Osteoblast (primary cell): ENCODE results near the gene CHRDL2. TPM values are rescaled to one million over a fixed set of nuclear protein-coding genes. Genes with fewer than 3 reads are reported as not detected.
A peak's percentile ranks its signal among the peaks of the same experiment; 100 is the strongest.

Experiments
- DNase-seq: peaks from one replicate; pipeline ENCODE4 v3.0.0; 2011; ENCODE audit warnings: low spot score, mixed read lengths; ENCODE audit not compliant: insufficient read length; ENCODE audit errors: missing footprints
- H2AFZ ChIP-seq: 2 replicates; pipeline ENCODE4 v1.6.0; 2011; ENCODE audit warnings: mild to moderate bottlenecking, low read length
- H3K27ac ChIP-seq: 2 replicates; pipeline ENCODE4 v1.5.1; 2011; ENCODE audit warnings: mild to moderate bottlenecking, low read depth, low read length, moderate library complexity
- H3K27me3 ChIP-seq: 2 replicates; pipeline ENCODE4 v1.6.0; 2012; ENCODE audit warnings: mild to moderate bottlenecking, control low read depth, inconsistent platforms, low read length, moderate library complexity; ENCODE audit not compliant: insufficient read depth
- H3K36me3 ChIP-seq: 2 replicates; pipeline ENCODE4 v1.5.1; 2011; ENCODE audit warnings: mild to moderate bottlenecking, low read length, control low read depth, moderate library complexity; ENCODE audit not compliant: insufficient read depth
- H3K4me1 ChIP-seq: 2 replicates; pipeline ENCODE4 v1.5.1; 2011; ENCODE audit warnings: mild to moderate bottlenecking, low read length, control low read depth, moderate library complexity; ENCODE audit not compliant: insufficient read depth
- H3K4me2 ChIP-seq: 2 replicates; pipeline ENCODE4 v1.6.0; 2011; ENCODE audit warnings: mild to moderate bottlenecking, low read length; ENCODE audit not compliant: insufficient read depth
- H3K4me3 ChIP-seq: fragments of 200-600 bp; sonication (generic); 3 replicates; pipeline ENCODE4 v1.5.1; 2012; ENCODE audit warnings: mild to moderate bottlenecking, low read length, inconsistent platforms; ENCODE audit not compliant: insufficient read depth
- H3K79me2 ChIP-seq: 2 replicates; pipeline ENCODE4 v1.6.0; 2012; ENCODE audit warnings: mild to moderate bottlenecking, low read length, control low read depth, inconsistent platforms; ENCODE audit not compliant: insufficient read depth
- H3K9me3 ChIP-seq: 2 replicates; pipeline ENCODE4 v1.5.1; 2011; ENCODE audit warnings: low read depth, low read length, control low read depth
- H4K20me1 ChIP-seq: 2 replicates; pipeline ENCODE4 v1.6.0; 2012; ENCODE audit warnings: mild to moderate bottlenecking, low read length, control low read depth; ENCODE audit not compliant: insufficient read depth
- total RNA-seq: library from RNA; depleted of rRNA; stranded (reverse); fragments of >200 nt; gene quantifications from 2 replicates; pipeline ENCODE4 v1.2.3, GENCODE V29; 2012
- TF ChIP-seq, protein P1 (sequence below): IDR thresholded peaks from 2 replicates; pipeline ENCODE4 v1.5.1; 2011; ENCODE audit warnings: mild to moderate bottlenecking, low read depth, low read length, moderate library complexity; ENCODE audit errors: extremely low read depth

Gene CHRDL2
- total RNA-seq, 1 donor: under 0.01 TPM

- Histone ChIP-seq H4K20me1 (no peaks in the 10 kb centered on the region), H3K36me3 (no peaks in the 10 kb centered on the region), H2AFZ (no peak overlapping the region), H3K9me3 (no peaks in the 10 kb centered on the region), H3K4me2 (no peak overlapping the region), H3K4me1 (no peaks in the 10 kb centered on the region), H3K79me2 (no peaks in the 10 kb centered on the region), H3K27ac (no peak overlapping the region), H3K4me3 (no peak overlapping the region), H3K27me3 (no peaks in the 10 kb centered on the region)
- no peak for DNase-seq
- TF ChIP-seq, protein P1, sequence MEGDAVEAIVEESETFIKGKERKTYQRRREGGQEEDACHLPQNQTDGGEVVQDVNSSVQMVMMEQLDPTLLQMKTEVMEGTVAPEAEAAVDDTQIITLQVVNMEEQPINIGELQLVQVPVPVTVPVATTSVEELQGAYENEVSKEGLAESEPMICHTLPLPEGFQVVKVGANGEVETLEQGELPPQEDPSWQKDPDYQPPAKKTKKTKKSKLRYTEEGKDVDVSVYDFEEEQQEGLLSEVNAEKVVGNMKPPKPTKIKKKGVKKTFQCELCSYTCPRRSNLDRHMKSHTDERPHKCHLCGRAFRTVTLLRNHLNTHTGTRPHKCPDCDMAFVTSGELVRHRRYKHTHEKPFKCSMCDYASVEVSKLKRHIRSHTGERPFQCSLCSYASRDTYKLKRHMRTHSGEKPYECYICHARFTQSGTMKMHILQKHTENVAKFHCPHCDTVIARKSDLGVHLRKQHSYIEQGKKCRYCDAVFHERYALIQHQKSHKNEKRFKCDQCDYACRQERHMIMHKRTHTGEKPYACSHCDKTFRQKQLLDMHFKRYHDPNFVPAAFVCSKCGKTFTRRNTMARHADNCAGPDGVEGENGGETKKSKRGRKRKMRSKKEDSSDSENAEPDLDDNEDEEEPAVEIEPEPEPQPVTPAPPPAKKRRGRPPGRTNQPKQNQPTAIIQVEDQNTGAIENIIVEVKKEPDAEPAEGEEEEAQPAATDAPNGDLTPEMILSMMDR: no peak
Measured at GRCh38 chr11:74713686-74714085, 17.5 kb downstream of the CHRDL2 start.

DNA sequence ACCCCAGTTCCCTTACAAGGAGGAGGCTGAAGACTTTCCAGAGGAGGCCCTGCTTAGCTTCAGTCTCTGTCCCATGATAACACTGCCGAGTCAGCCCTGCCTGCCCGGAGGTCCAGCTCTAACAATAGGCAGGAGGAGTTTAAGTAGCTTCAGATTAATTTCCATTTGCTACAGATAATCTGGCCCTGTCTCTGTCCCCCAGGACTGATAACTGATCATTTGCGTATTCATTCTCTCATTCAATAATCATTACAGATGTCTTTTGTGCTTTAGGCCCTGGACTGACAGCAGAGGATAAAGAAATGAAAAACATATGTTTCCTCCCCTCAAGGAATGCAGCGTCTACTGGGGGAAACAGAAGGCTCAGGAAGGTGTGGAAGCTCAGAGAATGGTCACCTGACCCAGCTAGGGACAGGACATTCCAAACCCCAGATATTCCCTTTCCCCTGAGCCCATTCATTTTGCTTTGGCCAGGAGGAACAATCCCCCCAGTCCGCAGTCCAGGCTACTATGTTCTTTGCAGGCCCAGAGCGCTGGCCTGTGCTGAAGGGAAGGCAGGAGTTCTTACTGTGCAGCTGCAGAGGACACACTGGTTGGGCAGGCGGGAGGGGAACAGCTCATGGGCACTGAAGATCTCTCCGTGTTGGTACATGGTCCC lies 20.8 kb downstream of the CHRDL2 start:
- Histone ChIP-seq H3K4me3 (no peak overlapping the region), H4K20me1 (no peaks in the 10 kb centered on the region), H3K4me1 (no peaks in the 10 kb centered on the region), H3K27me3 (no peaks in the 10 kb centered on the region), H3K79me2 (no peaks in the 10 kb centered on the region), H3K4me2 (no peak overlapping the region), H3K9me3 (no peaks in the 10 kb centered on the region), H3K36me3 (no peaks in the 10 kb centered on the region), H2AFZ (peak overlapping the region; percentile 14), H3K27ac (no peak overlapping the region)
- TF ChIP-seq, protein P1: no peak
- no peak for DNase-seq

DNA sequence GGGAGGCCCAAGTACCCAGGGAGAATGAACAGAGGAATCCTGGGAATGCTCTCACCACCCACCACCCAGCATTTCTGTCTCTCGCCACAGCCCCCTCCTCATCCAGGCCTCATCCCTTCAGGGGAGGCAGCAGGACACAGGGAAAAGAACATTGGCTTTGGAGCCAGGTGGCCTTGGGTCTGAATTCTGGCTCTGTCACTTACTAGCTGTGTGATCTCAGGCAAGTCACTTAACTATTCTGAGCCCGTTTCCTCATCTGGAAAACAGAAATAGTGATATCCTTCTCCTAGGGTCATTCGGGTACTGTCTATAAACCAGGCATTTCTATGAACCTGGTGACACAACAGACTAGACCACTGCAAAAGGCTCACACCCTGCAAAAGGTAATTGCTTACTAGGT lies 22.1 kb downstream of the CHRDL2 start:
- TF ChIP-seq, protein P1: no peak
- Histone ChIP-seq H3K9me3 (no peaks in the 10 kb centered on the region), H2AFZ (no peak overlapping the region), H3K27ac (no peak overlapping the region), H3K4me1 (no peaks in the 10 kb centered on the region), H4K20me1 (no peaks in the 10 kb centered on the region), H3K4me3 (no peak overlapping the region), H3K27me3 (no peaks in the 10 kb centered on the region), H3K4me2 (no peak overlapping the region), H3K79me2 (no peaks in the 10 kb centered on the region), H3K36me3 (no peaks in the 10 kb centered on the region)
- no peak for DNase-seq

DNA sequence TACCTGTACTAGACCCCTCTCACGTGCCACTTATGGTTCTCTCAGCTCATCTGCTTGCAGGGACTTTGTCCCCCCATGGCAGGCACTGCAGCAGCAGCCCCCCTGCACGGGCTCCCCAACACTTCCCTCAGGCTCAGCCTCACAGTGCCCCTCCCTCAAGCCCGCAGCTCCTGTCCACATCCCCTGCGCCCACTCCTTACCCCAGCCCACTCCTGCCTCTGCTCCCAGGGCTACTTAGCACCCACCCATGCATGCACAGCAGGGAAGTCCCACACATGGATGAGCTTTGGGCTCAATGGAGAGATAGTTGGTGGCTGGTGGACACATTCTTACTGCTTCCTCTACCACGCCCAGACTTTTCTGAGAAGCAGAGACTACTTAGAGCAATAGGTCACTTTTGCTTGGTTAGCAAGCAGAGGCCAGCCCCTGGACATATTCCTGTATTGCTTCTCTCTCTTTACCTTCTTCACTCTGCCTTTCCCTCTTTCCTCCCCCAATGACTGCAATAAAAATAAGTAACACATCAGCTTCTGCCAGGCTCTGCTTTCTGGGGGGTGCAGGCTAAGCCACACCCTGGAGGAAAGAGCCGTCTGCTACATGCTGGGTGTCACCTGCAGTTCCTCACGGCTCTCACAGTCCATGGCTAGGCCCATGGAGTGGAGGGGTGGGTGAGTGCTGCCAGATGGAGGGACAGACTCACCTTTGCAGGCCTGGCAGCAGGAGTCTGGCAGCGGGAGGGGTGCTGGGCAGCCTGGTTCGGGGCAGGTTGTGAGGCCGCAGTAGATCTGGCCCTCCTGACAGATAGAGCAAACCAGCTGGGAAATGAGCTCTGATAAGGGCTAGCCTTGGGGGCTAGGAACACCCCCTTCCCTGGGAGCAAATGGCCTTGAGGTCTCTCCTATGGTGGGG lies 23.4 kb downstream of the CHRDL2 start:
- Histone ChIP-seq H3K27me3 (no peaks in the 10 kb centered on the region), H3K4me3 (no peak overlapping the region), H3K9me3 (no peaks in the 10 kb centered on the region), H3K27ac (no peak overlapping the region), H4K20me1 (no peaks in the 10 kb centered on the region), H3K36me3 (no peaks in the 10 kb centered on the region), H2AFZ (no peak overlapping the region), H3K4me2 (no peak overlapping the region), H3K79me2 (no peaks in the 10 kb centered on the region), H3K4me1 (no peaks in the 10 kb centered on the region)
- TF ChIP-seq, protein P1: no peak
- no peak for DNase-seq
